Measurements from ENCODE around the gene ATOH8. TPM values are rescaled to one million over a fixed set of nuclear protein-coding genes. Genes with fewer than 3 reads are reported as not detected.

ATOH8 gene
- total and polyA plus RNA-seq, 2 donors (not counting 1 experiment from before 2014, with no cell fraction given): not detected

DNA sequence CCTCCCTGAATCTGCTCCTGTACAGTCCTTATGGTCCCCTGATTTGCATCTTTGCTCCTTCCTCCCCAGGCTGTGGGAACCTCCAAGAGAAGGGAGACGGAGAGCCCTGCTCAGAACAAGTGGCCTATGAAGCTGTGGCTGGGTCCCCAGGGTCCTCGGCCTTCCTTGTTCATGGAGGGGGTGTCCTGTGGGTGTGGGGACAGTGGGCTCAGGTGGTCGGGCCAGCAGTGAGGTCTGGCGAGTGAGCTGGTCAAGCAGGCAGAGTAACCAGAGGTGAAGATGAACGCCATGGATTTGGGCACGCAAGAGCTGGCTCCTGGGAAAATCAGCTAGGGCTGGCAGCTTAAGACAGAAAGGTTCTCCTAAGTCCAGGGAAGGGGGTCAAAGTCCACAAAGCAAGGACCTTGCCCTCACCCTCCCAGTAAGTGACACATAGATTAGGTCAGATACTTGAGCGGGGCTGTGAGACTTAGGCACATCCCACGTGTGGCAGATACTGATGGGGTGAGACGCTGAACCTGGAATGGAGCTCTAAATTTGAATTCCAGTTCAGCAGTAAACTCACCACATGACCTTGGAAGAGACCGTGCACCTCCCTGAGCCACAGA lies 34.8 kb upstream of the ATOH8 start:
- H3K4me1 ChIP-seq (ENCODE audit: control insufficient read depth in 2 of 2, insufficient read depth in 2 of 2, low read length in 2 of 2): no peaks in the 10 kb centered on the region
- H3K27ac ChIP-seq (ENCODE audit: low read length in 2 of 2): no peak overlapping the region
- Mint-ChIP-seq H3K4me3 (no peak overlapping the region), H3K27ac (no peak overlapping the region), H3K4me1 (no peaks in the 10 kb centered on the region), H3K9me3 (ENCODE audit: insufficient read depth) (no peaks in the 10 kb centered on the region), H3K27me3 (peaks cover 19% of the 10 kb centered on the region)
- H2AFZ ChIP-seq (ENCODE audit: insufficient read depth, low read depth, low read length, poor library complexity, severe bottlenecking): no peak overlapping the region
- no peaks in the 10 kb centered on the region for H3K36me3 ChIP-seq (replicated peaks in 1 of 2; ENCODE audit: control extremely low read depth in 1 of 2, control insufficient read depth in 1 of 2, extremely low read depth in 1 of 2, insufficient read depth in 2 of 2, low read length in 1 of 2)
- DNase-seq: no peak
- H3K4me2 ChIP-seq (replicated peaks; ENCODE audit: low read depth, low read length, poor library complexity, severe bottlenecking): no peak overlapping the region
- no peak overlapping the region for H3K9ac ChIP-seq (ENCODE audit: low read length)
- H3K4me3 ChIP-seq (ENCODE audit: control extremely low read depth in 1 of 5, extremely low read depth in 1 of 5, insufficient read depth in 1 of 5, low read depth in 2 of 5, low read length in 4 of 5): no peak overlapping the region
- TF ChIP-seq, protein P1, sequence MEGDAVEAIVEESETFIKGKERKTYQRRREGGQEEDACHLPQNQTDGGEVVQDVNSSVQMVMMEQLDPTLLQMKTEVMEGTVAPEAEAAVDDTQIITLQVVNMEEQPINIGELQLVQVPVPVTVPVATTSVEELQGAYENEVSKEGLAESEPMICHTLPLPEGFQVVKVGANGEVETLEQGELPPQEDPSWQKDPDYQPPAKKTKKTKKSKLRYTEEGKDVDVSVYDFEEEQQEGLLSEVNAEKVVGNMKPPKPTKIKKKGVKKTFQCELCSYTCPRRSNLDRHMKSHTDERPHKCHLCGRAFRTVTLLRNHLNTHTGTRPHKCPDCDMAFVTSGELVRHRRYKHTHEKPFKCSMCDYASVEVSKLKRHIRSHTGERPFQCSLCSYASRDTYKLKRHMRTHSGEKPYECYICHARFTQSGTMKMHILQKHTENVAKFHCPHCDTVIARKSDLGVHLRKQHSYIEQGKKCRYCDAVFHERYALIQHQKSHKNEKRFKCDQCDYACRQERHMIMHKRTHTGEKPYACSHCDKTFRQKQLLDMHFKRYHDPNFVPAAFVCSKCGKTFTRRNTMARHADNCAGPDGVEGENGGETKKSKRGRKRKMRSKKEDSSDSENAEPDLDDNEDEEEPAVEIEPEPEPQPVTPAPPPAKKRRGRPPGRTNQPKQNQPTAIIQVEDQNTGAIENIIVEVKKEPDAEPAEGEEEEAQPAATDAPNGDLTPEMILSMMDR (IDR thresholded peaks at IDR 0.05): no peak
- no peak for TF ChIP-seq EZH2 (IDR thresholded peaks at IDR 0.05; ENCODE audit: borderline replicate concordance, insufficient read depth, low read depth, low read length, poor library complexity, severe bottlenecking)
- H3K27me3 ChIP-seq (replicated peaks in 1 of 4; ENCODE audit: control extremely low read depth in 1 of 4, control insufficient read depth in 3 of 4, insufficient read depth in 4 of 4, low read length in 3 of 4): peaks cover 0 to 5% (median 2%) of the 10 kb centered on the region in 4 experiments
- H3K9me3 ChIP-seq (ENCODE audit: control extremely low read depth in 1 of 3, control insufficient read depth in 2 of 3, insufficient read depth in 1 of 3, low read length in 2 of 3): no peaks in the 10 kb centered on the region
- H4K20me1 ChIP-seq (ENCODE audit: control insufficient read depth, insufficient read depth, low read length, poor library complexity, severe bottlenecking): no peaks in the 10 kb centered on the region
- intact Hi-C loops (cut with micrococcal nuclease): no loop called here
- 91% methylated on average over 10 of the region's 10 CpGs for WGBS (ENCODE audit: insufficient coverage)
- no peak for ATAC-seq (ENCODE audit: low read depth)
- ChIA-PET CTCF (interaction anchor here (0.7 to 2.3 kb wide), 7 partner anchors 10 to 109 kb away, joined by 3 to 14 read pairs (median 3); no protein-coding TSS in a partner anchor), POLR2A (no interaction called here)
- H3K79me2 ChIP-seq (ENCODE audit: control insufficient read depth, insufficient read depth, low read length): no peaks in the 10 kb centered on the region

DNA sequence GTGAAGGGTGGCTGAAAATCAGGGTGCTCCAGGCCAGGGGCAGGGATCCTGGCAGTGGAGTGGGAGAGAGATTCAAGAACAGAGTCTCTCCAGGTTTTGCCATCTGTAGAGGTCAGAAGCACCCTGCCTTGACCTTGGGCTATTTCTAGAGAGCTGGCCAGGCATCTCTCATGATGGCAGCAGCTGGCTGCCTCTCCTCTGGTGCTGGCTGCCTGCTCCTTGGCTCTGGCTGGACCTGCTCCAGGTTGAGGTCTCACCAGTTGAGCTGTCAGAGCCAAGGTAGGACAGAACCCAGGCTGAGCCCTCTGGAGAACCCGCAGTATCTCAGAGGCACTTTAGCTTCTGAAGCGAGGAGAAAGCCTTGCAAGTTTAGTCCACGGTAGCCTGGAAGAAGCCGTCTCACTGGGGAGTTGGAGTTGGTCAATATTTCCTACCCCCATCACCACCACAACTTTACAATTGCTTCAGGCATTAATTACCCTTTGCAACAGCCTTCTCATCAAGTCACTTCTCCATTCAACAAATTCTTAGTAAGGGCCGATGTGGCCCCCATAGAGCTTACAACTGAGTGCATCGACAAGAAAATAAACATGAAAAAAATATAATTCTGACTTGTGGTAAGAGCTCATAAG lies 34.1 kb upstream of the ATOH8 start:
- ATAC-seq (ENCODE audit: low read depth): no peak

More for the DNA sequence above, 34.1 kb upstream of the ATOH8 start:
- Histone ChIP-seq H3K4me3 (ENCODE audit: control extremely low read depth in 1 of 5, extremely low read depth in 1 of 5, insufficient read depth in 1 of 5, low read depth in 2 of 5, low read length in 4 of 5) (no peak overlapping the region), H3K4me2 (replicated peaks; ENCODE audit: low read depth, low read length, poor library complexity, severe bottlenecking) (no peak overlapping the region), H3K9ac (ENCODE audit: low read length) (no peak overlapping the region), H3K79me2 (ENCODE audit: control insufficient read depth, insufficient read depth, low read length) (no peaks in the 10 kb centered on the region), H3K36me3 (replicated peaks in 1 of 2; ENCODE audit: control extremely low read depth in 1 of 2, control insufficient read depth in 1 of 2, extremely low read depth in 1 of 2, insufficient read depth in 2 of 2, low read length in 1 of 2) (no peaks in the 10 kb centered on the region), H2AFZ (ENCODE audit: insufficient read depth, low read depth, low read length, poor library complexity, severe bottlenecking) (no peak overlapping the region), H3K9me3 (ENCODE audit: control extremely low read depth in 1 of 3, control insufficient read depth in 2 of 3, insufficient read depth in 1 of 3, low read length in 2 of 3) (no peaks in the 10 kb centered on the region), H4K20me1 (ENCODE audit: control insufficient read depth, insufficient read depth, low read length, poor library complexity, severe bottlenecking) (no peaks in the 10 kb centered on the region), H3K27me3 (replicated peaks in 1 of 4; ENCODE audit: control extremely low read depth in 1 of 4, control insufficient read depth in 3 of 4, insufficient read depth in 4 of 4, low read length in 3 of 4) (peaks cover 0 to 5% (median 2%) of the 10 kb centered on the region in 4 experiments), H3K27ac (ENCODE audit: low read length in 2 of 2) (no peak overlapping the region), H3K4me1 (ENCODE audit: control insufficient read depth in 2 of 2, insufficient read depth in 2 of 2, low read length in 2 of 2) (no peaks in the 10 kb centered on the region)
- Mint-ChIP-seq H3K27ac (no peak overlapping the region), H3K4me1 (no peaks in the 10 kb centered on the region), H3K4me3 (no peak overlapping the region), H3K9me3 (ENCODE audit: insufficient read depth) (no peaks in the 10 kb centered on the region), H3K27me3 (peaks cover 17% of the 10 kb centered on the region)
- TF ChIP-seq, protein P1 (IDR thresholded peaks at IDR 0.05): no peak
- no peak for TF ChIP-seq EZH2 (IDR thresholded peaks at IDR 0.05; ENCODE audit: borderline replicate concordance, insufficient read depth, low read depth, low read length, poor library complexity, severe bottlenecking)
- 100% methylated on average over 2 of the region's 6 CpGs for WGBS (ENCODE audit: insufficient coverage)
- intact Hi-C loops (cut with micrococcal nuclease): loop anchor here (10.0 kb wide), 1 partner anchor 165 kb away; the partner anchor contains the start of gene ST3GAL5
- ChIA-PET CTCF (interaction anchor here (0.8 to 2.3 kb wide), 4 partner anchors 10 to 93 kb away, joined by 3 to 14 read pairs (median 6); no protein-coding TSS in a partner anchor), POLR2A (no interaction called here)
- DNase-seq: no peak
